Esophagus squamous epithelium (tissue), 5 donors: ENCODE results near the gene VRK1. TPM values are rescaled to one million over a fixed set of nuclear protein-coding genes. Genes with fewer than 3 reads are reported as not detected.
A peak's percentile ranks its signal among the peaks of the same experiment; 100 is the strongest.

Experiments used
- DNase-seq: peaks from one replicate; lab custom pipeline; 2025; lab: John Stamatoyannopoulos, UW
- H3K27ac ChIP-seq, 4 donors: fragments of 200-600 bp; sonication (generic); one replicate each; pipeline ENCODE4 v1.5.1; 2016 to 2019; ENCODE audit warnings: mild to moderate bottlenecking in 1 of 4
- H3K27me3 ChIP-seq, 4 donors: fragments of 200-600 bp; sonication (generic); 1 replicate in 3 of 4; 2 replicates in 1 of 4; pipeline versions ENCODE4 v1.5.1 to v1.6.0; 2017 to 2021; ENCODE audit warnings: antibody characterized with exemption in 1 of 4
- H3K36me3 ChIP-seq, 3 donors: fragments of 200-600 bp; sonication (generic); one replicate each; pipeline ENCODE4 v1.5.1; 2016 to 2019
- H3K4me1 ChIP-seq, 3 donors: fragments of 200-600 bp; sonication (generic); one replicate each; pipeline ENCODE4 v1.5.1; 2017 to 2019
- H3K4me3 ChIP-seq, 4 donors: fragments of 200-600 bp; sonication (generic); 1 replicate in 3 of 4; 2 replicates in 1 of 4; pipeline ENCODE4 v1.5.1; 2016 to 2019; ENCODE audit warnings: mild to moderate bottlenecking in 2 of 4, moderate library complexity in 1 of 4
- H3K9me3 ChIP-seq, 3 donors: fragments of 200-600 bp; sonication (generic); one replicate each; pipeline ENCODE4 v1.5.1; 2016 to 2019
- CTCF ChIP-seq, 6 experiments: fragments of 450-650 bp in 4 of 6; fragments of 200-600 bp in 2 of 6; sonication (generic) in 2 of 6; IDR thresholded peaks; one replicate each; pipeline ENCODE4 v1.5.1; 2016 to 2019; ENCODE audit warnings: antibody characterized with exemption in 6 of 6, mild to moderate bottlenecking in 4 of 6, moderate library complexity in 4 of 6
- POLR2A ChIP-seq, 4 donors: fragments of 450-650 bp; IDR thresholded peaks; one replicate each; pipeline ENCODE4 v1.6.1; 2017; ENCODE audit warnings: antibody characterized with exemption in 4 of 4, mild to moderate bottlenecking in 4 of 4, moderate library complexity in 3 of 4
- WGBS, 2 donors: methylation state at CpG; one replicate each; pipeline ENCODE4 v1.1.5; 2018; 5-methylcytosine and 5-hydroxymethylcytosine counted together
- intact Hi-C: fragments of 100-400 bp; cut with DNase I; formaldehyde crosslinking; loops from one replicate; pipeline ENCODE4 v1.15.0; 2022
- total RNA-seq, 4 donors: library from RNA; depleted of rRNA; stranded (reverse); fragments of >200 nt; gene quantifications; one replicate each; pipeline ENCODE4 v1.1.0, GENCODE V29; 2016
- donor health status: DM: yes; HTN: yes; CAD: no.

The VRK1 gene
- total RNA-seq, 4 donors from 2014 or later = 14.4 to 32.6 (median 25.3) TPM

GRCh38 chr14:96795109-96795828 is 1.9 kb upstream of the VRK1 start:
- Histone ChIP-seq H3K4me3 (no peak overlapping the region), H3K27me3 (peaks cover 0 to 3% (median 0%) of the 10 kb centered on the region in 4 donors), H3K4me1 (peaks cover 10 to 18% (median 11%) of the 10 kb centered on the region in 3 donors), H3K36me3 (no peaks in the 10 kb centered on the region), H3K27ac (no peak overlapping the region), H3K9me3 (no peaks in the 10 kb centered on the region)
- intact Hi-C loops = no loop called here
- no peak for DNase-seq
- TF ChIP-seq POLR2A (IDR thresholded peaks at IDR 0.05) (no peak), CTCF (IDR thresholded peaks at IDR 0.05) (no peak)
- WGBS, 2 donors = 60 to 71% methylated on average over 7 of the region's 9 CpGs

GRCh38 chr14:96797582-96798349 is 584 bp downstream of the VRK1 start:
- WGBS, 2 donors = 1 to 9% methylated on average over 12 to 20 of the region's 59 CpGs
- Histone ChIP-seq H3K36me3 (no peaks in the 10 kb centered on the region), H3K4me1 (peaks cover 10 to 18% (median 11%) of the 10 kb centered on the region in 3 donors), H3K4me3 (peak overlapping the region; percentile 70 to 88 (median 80)), H3K27ac (peak overlapping the region; percentile 76 to 84 (median 80)), H3K27me3 (no peaks in the 10 kb centered on the region), H3K9me3 (no peaks in the 10 kb centered on the region)
- intact Hi-C loops = no loop called here
- TF ChIP-seq CTCF (IDR thresholded peaks at IDR 0.05) (no peak), POLR2A (IDR thresholded peaks at IDR 0.05) (no peak)
- no peak for DNase-seq

GRCh38 chr14:96798956-96799355 is 1.8 kb downstream of the VRK1 start:
- H3K4me1 ChIP-seq = peaks cover 10 to 18% (median 11%) of the 10 kb centered on the region in 3 donors
- WGBS, 2 donors = 88 to 90% methylated on average over 1 of the region's 1 CpG
- no peak for DNase-seq
- H3K36me3 ChIP-seq = no peaks in the 10 kb centered on the region
- no peaks in the 10 kb centered on the region for H3K27me3 ChIP-seq
- no peak for TF ChIP-seq POLR2A (IDR thresholded peaks at IDR 0.05)
- no peak for TF ChIP-seq CTCF (IDR thresholded peaks at IDR 0.05)
- intact Hi-C loops = no loop called here
- no peak overlapping the region for H3K4me3 ChIP-seq
- H3K27ac ChIP-seq = no peak overlapping the region
- no peaks in the 10 kb centered on the region for H3K9me3 ChIP-seq

- peaks cover 10 to 18% (median 11%) of the 10 kb centered on the region in 3 donors for H3K4me1 ChIP-seq
- 88 to 90% methylated on average over 7 of the region's 7 CpGs for WGBS, 2 donors
- no peaks in the 10 kb centered on the region for H3K9me3 ChIP-seq
- intact Hi-C loops = no loop called here
- no peaks in the 10 kb centered on the region for H3K36me3 ChIP-seq
- H3K27me3 ChIP-seq = no peaks in the 10 kb centered on the region
- TF ChIP-seq CTCF (IDR thresholded peaks at IDR 0.05) (no peak), POLR2A (IDR thresholded peaks at IDR 0.05) (no peak)
- H3K27ac ChIP-seq = no peak overlapping the region
- DNase-seq = no peak
- H3K4me3 ChIP-seq = no peak overlapping the region
These were observed 2.4 kb downstream of the VRK1 start for GRCh38 chr14:96799489-96800054.

GRCh38 chr14:96801931-96802330 is 4.7 kb downstream of the VRK1 start:
- TF ChIP-seq POLR2A (IDR thresholded peaks at IDR 0.05) = no peak
- TF ChIP-seq CTCF (IDR thresholded peaks at IDR 0.05) = no peak
- no peaks in the 10 kb centered on the region for H3K9me3 ChIP-seq
- intact Hi-C loops = no loop called here
- H3K36me3 ChIP-seq = no peaks in the 10 kb centered on the region
- peaks cover 10 to 15% (median 11%) of the 10 kb centered on the region in 3 donors for H3K4me1 ChIP-seq
- no peak overlapping the region for H3K27ac ChIP-seq
- no peak for DNase-seq
- WGBS, 2 donors = 62 to 85% methylated on average over 5 of the region's 5 CpGs
- H3K4me3 ChIP-seq = no peak overlapping the region
- H3K27me3 ChIP-seq = no peaks in the 10 kb centered on the region
